Measurements from ENCODE around the gene CDKL1. TPM values are rescaled to one million over a fixed set of nuclear protein-coding genes. Genes with fewer than 3 reads are reported as not detected.

CDKL1 gene
- total and polyA plus RNA-seq, 7 experiments from 2014 or later, result 2.0 to 14.8 (median 4.9) TPM

GRCh38 chr14:50338587-50338986, 58.1 kb downstream of the CDKL1 start:
- H3K27me3 Mint-ChIP-seq, result no peaks in the 10 kb centered on the region
- H3K4me1 Mint-ChIP-seq, result peaks cover 14 to 27% (median 25%) of the 10 kb centered on the region in 7 donors
- DNase-seq, result no peak
- peaks cover 2 to 16% (median 5%) of the 10 kb centered on the region in 5 donors for H3K36me3 Mint-ChIP-seq
- Histone ChIP-seq H3K4me1 (ENCODE audit: control insufficient read depth in 2 of 2, insufficient read depth in 2 of 2, low read length in 2 of 2) (peaks cover 0 to 11% of the 10 kb centered on the region in 2 donors), H3K27me3 (ENCODE audit: control insufficient read depth in 2 of 2, insufficient read depth in 2 of 2, low read length in 2 of 2) (no peaks in the 10 kb centered on the region), H3K27ac (ENCODE audit: low read depth, low read length) (no peak overlapping the region), H3K4me3 (ENCODE audit: low read length) (no peak overlapping the region), H3K9me3 (ENCODE audit: control insufficient read depth in 2 of 3, low read length in 3 of 3) (no peaks in the 10 kb centered on the region), H3K36me3 (ENCODE audit: control insufficient read depth in 2 of 3, insufficient read depth in 3 of 3, low read length in 3 of 3) (peaks cover 0 to 13% (median 0%) of the 10 kb centered on the region in 3 experiments)
- POLR2A ChIA-PET, result no interaction called here
- intact Hi-C loops (cut with micrococcal nuclease), result no loop called here
- no peaks in the 10 kb centered on the region for H3K9me3 Mint-ChIP-seq
- H3K27ac Mint-ChIP-seq, result peak overlapping the region in 1 of 9 donors; percentile 10
- H3K4me3 Mint-ChIP-seq, result no peak overlapping the region
- no peak for ATAC-seq
- CTCF ChIA-PET, result no interaction called here

- ATAC-seq, result peak; percentile 42
- Histone ChIP-seq H3K4me3 (ENCODE audit: low read length) (no peak overlapping the region), H3K4me1 (ENCODE audit: control insufficient read depth in 2 of 2, insufficient read depth in 2 of 2, low read length in 2 of 2) (peaks cover 0 to 11% of the 10 kb centered on the region in 2 donors), H3K27me3 (ENCODE audit: control insufficient read depth in 2 of 2, insufficient read depth in 2 of 2, low read length in 2 of 2) (no peaks in the 10 kb centered on the region), H3K36me3 (ENCODE audit: control insufficient read depth in 2 of 3, insufficient read depth in 3 of 3, low read length in 3 of 3) (peaks cover 0 to 19% (median 0%) of the 10 kb centered on the region in 3 experiments), H3K27ac (ENCODE audit: low read depth, low read length) (no peak overlapping the region), H3K9me3 (ENCODE audit: control insufficient read depth in 2 of 3, low read length in 3 of 3) (no peaks in the 10 kb centered on the region)
- ChIA-PET POLR2A (interaction anchor here (0.7 kb wide), 1 partner anchor 20 kb away, joined by 3 read pairs; no protein-coding TSS in a partner anchor), CTCF (interaction anchor here (0.7 to 1.1 kb wide), 4 partner anchors 9 to 823 kb away, joined by 3 to 5 read pairs (median 4); no protein-coding TSS in a partner anchor)
- no peak for DNase-seq
- intact Hi-C loops (cut with micrococcal nuclease), result no loop called here
- no peaks in the 10 kb centered on the region for H3K27me3 Mint-ChIP-seq
- peaks cover 4 to 19% (median 9%) of the 10 kb centered on the region in 5 donors for H3K36me3 Mint-ChIP-seq
- H3K4me3 Mint-ChIP-seq, result peak overlapping the region; percentile 50 to 73 (median 62)
- peak overlapping the region; percentile 17 to 91 (median 72) for H3K27ac Mint-ChIP-seq
- H3K9me3 Mint-ChIP-seq, result no peaks in the 10 kb centered on the region
- peaks cover 10 to 19% (median 14%) of the 10 kb centered on the region in 7 donors for H3K4me1 Mint-ChIP-seq
Observed at GRCh38 chr14:50335989-50336824, 60.5 kb downstream of the CDKL1 start.

GRCh38 chr14:50335389-50335788, 61.3 kb downstream of the CDKL1 start:
- H3K9me3 ChIP-seq (ENCODE audit: control insufficient read depth in 2 of 3, low read length in 3 of 3), result no peaks in the 10 kb centered on the region
- ATAC-seq (no peak), DNase-seq (no peak)
- POLR2A ChIA-PET, result interaction anchor here (0.7 kb wide), 1 partner anchor 21 kb away, joined by 3 read pairs; no protein-coding TSS in a partner anchor
- H3K36me3 ChIP-seq (ENCODE audit: control insufficient read depth in 2 of 3, insufficient read depth in 3 of 3, low read length in 3 of 3), result peaks cover 0 to 22% (median 0%) of the 10 kb centered on the region in 3 experiments
- no peaks in the 10 kb centered on the region for H3K27me3 Mint-ChIP-seq
- H3K4me1 Mint-ChIP-seq, result peaks cover 10 to 19% (median 14%) of the 10 kb centered on the region in 7 donors
- peaks cover 0 to 11% of the 10 kb centered on the region in 2 donors for H3K4me1 ChIP-seq (ENCODE audit: control insufficient read depth in 2 of 2, insufficient read depth in 2 of 2, low read length in 2 of 2)
- intact Hi-C loops (cut with micrococcal nuclease), result no loop called here
- H3K27ac Mint-ChIP-seq, result peak overlapping the region in 8 of 9 donors; percentile 17 to 81 (median 70)
- H3K27me3 ChIP-seq (ENCODE audit: control insufficient read depth in 2 of 2, insufficient read depth in 2 of 2, low read length in 2 of 2), result no peaks in the 10 kb centered on the region
- CTCF ChIA-PET, result interaction anchor here (0.7 to 1.1 kb wide), 4 partner anchors 8 to 409 kb away, joined by 3 read pairs; no protein-coding TSS in a partner anchor
- no peak overlapping the region for H3K4me3 ChIP-seq (ENCODE audit: low read length)
- peak overlapping the region in 4 of 10 donors; percentile 24 to 59 (median 51) for H3K4me3 Mint-ChIP-seq
- peaks cover 4 to 16% (median 9%) of the 10 kb centered on the region in 5 donors for H3K36me3 Mint-ChIP-seq
- H3K27ac ChIP-seq (ENCODE audit: low read depth, low read length), result no peak overlapping the region
- H3K9me3 Mint-ChIP-seq, result no peaks in the 10 kb centered on the region

GRCh38 chr14:50334211-50334610, 62.5 kb downstream of the CDKL1 start:
- H3K36me3 ChIP-seq (ENCODE audit: control insufficient read depth in 2 of 3, insufficient read depth in 3 of 3, low read length in 3 of 3), result peaks cover 0 to 20% (median 5%) of the 10 kb centered on the region in 3 experiments
- Mint-ChIP-seq H3K4me3 (no peak overlapping the region), H3K27ac (peak overlapping the region in 1 of 9 donors; percentile 41)

GRCh38 chr14:50333014-50333509, 63.6 kb downstream of the CDKL1 start:
- H3K27me3 ChIP-seq (ENCODE audit: control insufficient read depth in 2 of 2, insufficient read depth in 2 of 2, low read length in 2 of 2), result no peaks in the 10 kb centered on the region
- peaks cover 0 to 11% of the 10 kb centered on the region in 2 donors for H3K4me1 ChIP-seq (ENCODE audit: control insufficient read depth in 2 of 2, insufficient read depth in 2 of 2, low read length in 2 of 2)
- Mint-ChIP-seq H3K4me3 (no peak overlapping the region), H3K36me3 (peaks cover 0 to 20% (median 9%) of the 10 kb centered on the region in 5 donors), H3K9me3 (no peaks in the 10 kb centered on the region), H3K27ac (peak overlapping the region in 2 of 9 donors; percentile 41 to 46), H3K27me3 (no peaks in the 10 kb centered on the region), H3K4me1 (peaks cover 10 to 19% (median 14%) of the 10 kb centered on the region in 7 donors)
- ChIA-PET POLR2A (interaction anchor here (0.7 kb wide), 2 partner anchors 11 to 26 kb away, joined by 3 to 4 read pairs; no protein-coding TSS in a partner anchor), CTCF (interaction anchor here (1.2 to 1.4 kb wide), 2 partner anchors 9 to 20 kb away, joined by 5 to 8 read pairs; partner anchors contain the start of genes DMAC2L and L2HGDH)
- no peaks in the 10 kb centered on the region for H3K9me3 ChIP-seq (ENCODE audit: control insufficient read depth in 2 of 3, low read length in 3 of 3)
- peaks cover 3 to 18% (median 5%) of the 10 kb centered on the region in 3 experiments for H3K36me3 ChIP-seq (ENCODE audit: control insufficient read depth in 2 of 3, insufficient read depth in 3 of 3, low read length in 3 of 3)
- H3K4me3 ChIP-seq (ENCODE audit: low read length), result no peak overlapping the region
- H3K27ac ChIP-seq (ENCODE audit: low read depth, low read length), result no peak overlapping the region
- ATAC-seq (no peak), DNase-seq (no peak)
- intact Hi-C loops (cut with micrococcal nuclease), result no loop called here

More at GRCh38 chr14:50334211-50334610, 62.5 kb downstream of the CDKL1 start:
- Mint-ChIP-seq H3K36me3 (peaks cover 4 to 18% (median 9%) of the 10 kb centered on the region in 5 donors), H3K4me1 (peaks cover 10 to 19% (median 14%) of the 10 kb centered on the region in 7 donors), H3K27me3 (no peaks in the 10 kb centered on the region), H3K9me3 (no peaks in the 10 kb centered on the region)
- H3K9me3 ChIP-seq (ENCODE audit: control insufficient read depth in 2 of 3, low read length in 3 of 3), result no peaks in the 10 kb centered on the region
- H3K27ac ChIP-seq (ENCODE audit: low read depth, low read length), result no peak overlapping the region
- H3K4me3 ChIP-seq (ENCODE audit: low read length), result no peak overlapping the region
- intact Hi-C loops (cut with micrococcal nuclease), result no loop called here
- ChIA-PET CTCF (interaction anchor here (0.5 to 1.4 kb wide), 3 partner anchors 22 to 220 kb away, joined by 3 to 5 read pairs (median 4); partner anchors contain the start of genes DMAC2L and L2HGDH), POLR2A (interaction anchor here (0.7 kb wide), 1 partner anchor 20 kb away, joined by 3 read pairs; no protein-coding TSS in a partner anchor)
- ATAC-seq (no peak), DNase-seq (no peak)
- peaks cover 0 to 11% of the 10 kb centered on the region in 2 donors for H3K4me1 ChIP-seq (ENCODE audit: control insufficient read depth in 2 of 2, insufficient read depth in 2 of 2, low read length in 2 of 2)
- no peaks in the 10 kb centered on the region for H3K27me3 ChIP-seq (ENCODE audit: control insufficient read depth in 2 of 2, insufficient read depth in 2 of 2, low read length in 2 of 2)

GRCh38 chr14:50331596-50331995, 65.1 kb downstream of the CDKL1 start:
- Histone ChIP-seq H3K4me1 (ENCODE audit: control insufficient read depth in 2 of 2, insufficient read depth in 2 of 2, low read length in 2 of 2) (peaks cover 0 to 11% of the 10 kb centered on the region in 2 donors), H3K9me3 (ENCODE audit: control insufficient read depth in 2 of 3, low read length in 3 of 3) (no peaks in the 10 kb centered on the region), H3K27me3 (ENCODE audit: control insufficient read depth in 2 of 2, insufficient read depth in 2 of 2, low read length in 2 of 2) (no peaks in the 10 kb centered on the region), H3K4me3 (ENCODE audit: low read length) (no peak overlapping the region), H3K36me3 (ENCODE audit: control insufficient read depth in 2 of 3, insufficient read depth in 3 of 3, low read length in 3 of 3) (peaks cover 5 to 28% (median 6%) of the 10 kb centered on the region in 3 experiments), H3K27ac (ENCODE audit: low read depth, low read length) (no peak overlapping the region)
- Mint-ChIP-seq H3K9me3 (no peaks in the 10 kb centered on the region), H3K27ac (peak overlapping the region in 2 of 9 donors; percentile 24 to 51), H3K4me3 (no peak overlapping the region), H3K27me3 (no peaks in the 10 kb centered on the region), H3K4me1 (peaks cover 9 to 18% (median 14%) of the 10 kb centered on the region in 7 donors), H3K36me3 (peaks cover 0 to 20% (median 10%) of the 10 kb centered on the region in 5 donors)
- ChIA-PET CTCF (interaction anchor here (0.6 to 1.5 kb wide), 2 partner anchors 10 to 81 kb away, joined by 3 to 7 read pairs; no protein-coding TSS in a partner anchor), POLR2A (interaction anchor here (0.6 kb wide), 1 partner anchor 29 kb away, joined by 4 read pairs; no protein-coding TSS in a partner anchor)
- no peak for ATAC-seq
- no peak for DNase-seq
- intact Hi-C loops (cut with micrococcal nuclease), result no loop called here

Measured in naive thymus-derived CD4-positive, alpha-beta T cell (primary cell).